Uterus (tissue), 4 donors: ENCODE measurements around the gene FN1. TPM values are rescaled to one million over a fixed set of nuclear protein-coding genes. Genes with fewer than 3 reads are reported as not detected.

Experiments
- DNase-seq, 2 donors: peaks; one replicate each; pipeline ENCODE4 v3.0.0-alpha.2; 2019 to 2020
- H3K27ac ChIP-seq, 2 donors: fragments of 200-600 bp; sonication (generic); 1 replicate in 1 of 2; 2 replicates in 1 of 2; pipeline ENCODE4 v1.5.1; 2016 to 2018
- H3K27me3 ChIP-seq, 2 donors: fragments of 200-600 bp; sonication (generic); one replicate each; pipeline ENCODE4 v1.5.1; 2018 to 2019; ENCODE audit warnings: control low read depth in 1 of 2
- H3K36me3 ChIP-seq, 2 donors: fragments of 200-600 bp; sonication (generic); one replicate each; pipeline ENCODE4 v1.5.1; 2019; ENCODE audit warnings: control low read depth in 1 of 2
- H3K4me1 ChIP-seq, 2 donors: fragments of 200-600 bp; sonication (generic); one replicate each; pipeline ENCODE4 v1.5.1; 2018 to 2019; ENCODE audit warnings: control low read depth in 1 of 2
- H3K4me3 ChIP-seq, 2 donors: fragments of 200-600 bp; sonication (generic); 1 replicate in 1 of 2; 2 replicates in 1 of 2; pipeline ENCODE4 v1.5.1; 2018 to 2019; ENCODE audit warnings: mild to moderate bottlenecking in 1 of 2
- H3K9me3 ChIP-seq, 2 donors: fragments of 200-600 bp; sonication (generic); one replicate each; pipeline ENCODE4 v1.5.1; 2019; ENCODE audit warnings: control low read depth in 1 of 2
- CTCF ChIP-seq, 4 experiments: fragments of 200-600 bp in 2 of 4; fragments of 450-650 bp in 2 of 4; sonication (generic) in 2 of 4; IDR thresholded peaks; one replicate each; pipeline ENCODE4 v1.5.1; 2016 to 2019; ENCODE audit warnings: antibody characterized with exemption in 4 of 4, mild to moderate bottlenecking in 2 of 4, moderate library complexity in 1 of 4
- POLR2A ChIP-seq, 2 donors: fragments of 450-650 bp; IDR thresholded peaks; one replicate each; pipeline ENCODE4 v1.6.1; 2016; ENCODE audit warnings: antibody characterized with exemption in 2 of 2, mild to moderate bottlenecking in 1 of 2, moderate library complexity in 1 of 2
- intact Hi-C: fragments of 100-400 bp; cut with DNase I; formaldehyde crosslinking; loops from one replicate; pipeline ENCODE4 v1.15.1; 2023; ENCODE audit warnings: low total_unique reads
- total RNA-seq, 4 donors: library from RNA; depleted of rRNA in 3 of 4; stranded (reverse); fragments of >200 nt in 3 of 4; gene quantifications; one replicate each; pipeline versions ENCODE4 v1.1.0 to v1.2.4, GENCODE V29; 2014 to 2023
- donor health status: DM: yes; HTN: yes; CAD: no.

The FN1 gene
- total RNA-seq, 4 donors from 2014 or later = 218 to 1,074 (median 261) TPM

DNA sequence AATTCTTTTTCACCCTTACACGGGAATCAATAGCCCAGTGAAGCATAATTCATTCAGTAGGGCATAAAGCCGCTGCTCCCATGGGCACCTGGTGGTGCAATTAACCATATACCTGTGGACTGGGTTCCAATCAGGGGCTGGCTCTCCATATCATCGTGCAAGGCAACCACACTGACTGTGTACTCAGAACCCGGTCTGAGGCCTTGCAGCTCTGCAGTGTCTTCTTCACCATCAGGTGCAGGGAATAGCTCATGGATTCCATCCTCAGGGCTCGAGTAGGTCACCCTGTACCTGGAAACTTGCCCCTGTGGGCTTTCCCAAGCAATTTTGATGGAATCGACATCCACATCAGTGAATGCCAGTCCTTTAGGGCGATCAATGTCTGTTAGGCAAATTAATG lies 55.2 kb downstream of the FN1 start:
- DNase-seq = no peak
- H3K4me3 ChIP-seq = no peak overlapping the region
- H3K36me3 ChIP-seq = no peaks in the 10 kb centered on the region
- TF ChIP-seq POLR2A (IDR thresholded peaks at IDR 0.05) (no peak), CTCF (IDR thresholded peaks at IDR 0.05) (no peak)
- H3K4me1 ChIP-seq = no peaks in the 10 kb centered on the region
- H3K9me3 ChIP-seq = no peaks in the 10 kb centered on the region
- intact Hi-C loops = no loop called here
- H3K27ac ChIP-seq = no peak overlapping the region
- no peaks in the 10 kb centered on the region for H3K27me3 ChIP-seq

GRCh38 chr2:215379948-215380347 lies 55.9 kb downstream of the FN1 start:
- Histone ChIP-seq H3K36me3 (no peaks in the 10 kb centered on the region), H3K27me3 (no peaks in the 10 kb centered on the region), H3K9me3 (no peaks in the 10 kb centered on the region), H3K4me3 (no peak overlapping the region), H3K4me1 (no peaks in the 10 kb centered on the region), H3K27ac (no peak overlapping the region)
- DNase-seq = no peak
- TF ChIP-seq CTCF (IDR thresholded peaks at IDR 0.05) = no peak
- no peak for TF ChIP-seq POLR2A (IDR thresholded peaks at IDR 0.05)
- intact Hi-C loops = no loop called here

- intact Hi-C loops = no loop called here
- no peak overlapping the region for H3K4me3 ChIP-seq
- no peaks in the 10 kb centered on the region for H3K27me3 ChIP-seq
- no peak overlapping the region for H3K27ac ChIP-seq
- H3K4me1 ChIP-seq = no peaks in the 10 kb centered on the region
- TF ChIP-seq POLR2A (IDR thresholded peaks at IDR 0.05) (no peak), CTCF (IDR thresholded peaks at IDR 0.05) (no peak)
- no peaks in the 10 kb centered on the region for H3K9me3 ChIP-seq
- DNase-seq = no peak
- no peaks in the 10 kb centered on the region for H3K36me3 ChIP-seq
These were observed 56.8 kb downstream of the FN1 start for GRCh38 chr2:215379039-215379438.

DNA sequence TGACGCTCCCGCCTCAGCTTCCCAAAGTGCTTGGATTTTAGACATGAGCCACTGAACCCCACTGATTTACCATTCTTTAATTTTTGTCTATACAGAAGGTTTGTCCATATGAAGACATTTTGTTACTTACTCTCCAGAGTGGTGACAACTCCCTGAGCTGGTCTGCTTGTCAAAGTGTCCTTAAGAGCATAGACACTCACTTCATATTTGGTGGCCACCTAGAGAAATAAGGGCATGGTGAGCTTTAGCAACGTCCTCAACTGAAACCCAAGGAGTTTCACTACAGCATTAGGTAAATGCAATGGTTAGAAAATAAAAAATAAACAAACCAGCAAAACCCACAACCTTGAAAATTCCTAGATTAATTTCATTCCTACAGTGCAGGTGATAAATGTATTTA lies 57.8 kb downstream of the FN1 start:
- no peak for DNase-seq
- Histone ChIP-seq H3K36me3 (no peaks in the 10 kb centered on the region), H3K27ac (no peak overlapping the region), H3K4me1 (no peaks in the 10 kb centered on the region), H3K27me3 (no peaks in the 10 kb centered on the region), H3K4me3 (no peak overlapping the region), H3K9me3 (no peaks in the 10 kb centered on the region)
- TF ChIP-seq POLR2A (IDR thresholded peaks at IDR 0.05) = no peak
- TF ChIP-seq CTCF (IDR thresholded peaks at IDR 0.05) = no peak
- intact Hi-C loops = no loop called here

DNA sequence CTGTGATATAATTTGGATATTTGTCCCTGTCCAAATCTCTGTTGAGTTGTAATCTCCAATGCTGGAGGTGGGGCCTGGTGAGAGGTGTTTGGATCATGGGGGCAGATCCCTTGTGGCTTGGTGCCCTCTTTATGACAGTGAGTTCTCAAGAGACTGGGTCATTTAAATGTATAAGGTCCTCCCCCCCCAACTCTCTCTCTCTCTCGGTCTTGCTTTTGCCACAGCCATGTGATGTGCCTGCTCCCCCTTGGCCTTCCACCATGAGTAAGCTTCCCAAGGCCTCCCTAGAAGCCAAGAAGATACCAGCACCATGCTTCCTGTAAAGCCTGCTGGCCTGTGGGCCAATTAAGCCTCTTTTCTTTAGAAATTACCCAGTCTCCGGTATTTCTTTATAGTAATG lies 58.6 kb downstream of the FN1 start:
- intact Hi-C loops = no loop called here

More for the DNA sequence above, 58.6 kb downstream of the FN1 start:
- H3K4me3 ChIP-seq = no peak overlapping the region
- no peaks in the 10 kb centered on the region for H3K4me1 ChIP-seq
- no peak overlapping the region for H3K27ac ChIP-seq
- no peaks in the 10 kb centered on the region for H3K9me3 ChIP-seq
- no peak for DNase-seq
- TF ChIP-seq CTCF (IDR thresholded peaks at IDR 0.05) = no peak
- no peak for TF ChIP-seq POLR2A (IDR thresholded peaks at IDR 0.05)
- H3K36me3 ChIP-seq = no peaks in the 10 kb centered on the region
- no peaks in the 10 kb centered on the region for H3K27me3 ChIP-seq
